ENCODE measurements around the gene PGBD5. TPM values are rescaled to one million over a fixed set of nuclear protein-coding genes. Genes with fewer than 3 reads are reported as not detected.

The PGBD5 gene
- total and polyA plus RNA-seq, 2 experiments from 2014 or later, result 0.82 to 2.4 TPM

GRCh38 chr1:230310381-230311163 is 115.6 kb downstream of the PGBD5 start:
- no peaks in the 10 kb centered on the region for H3K9me2 ChIP-seq (replicated peaks; ENCODE audit: insufficient read depth)
- H3K27ac ChIP-seq, result no peak overlapping the region
- no peak overlapping the region for H2AFZ ChIP-seq
- no peak overlapping the region for H3K4me2 ChIP-seq
- no peaks in the 10 kb centered on the region for H3K27me3 ChIP-seq
- no peaks in the 10 kb centered on the region for H4K20me1 ChIP-seq (ENCODE audit: insufficient read depth, poor library complexity, severe bottlenecking)
- 38% methylated on average over 14 of the region's 14 CpGs for WGBS (ENCODE audit: low lambda C conversion rate, missing lambda C conversion rate)
- no peak overlapping the region for H3K4me3 ChIP-seq
- TF ChIP-seq EZH2 (IDR thresholded peaks at IDR 0.05; ENCODE audit: borderline replicate concordance), result no peak
- TF ChIP-seq EZH2phosphoT487 (IDR thresholded peaks at IDR 0.05; ENCODE audit: low read depth, severe bottlenecking, unreplicated experiment), result no peak
- TF ChIP-seq, protein P1, sequence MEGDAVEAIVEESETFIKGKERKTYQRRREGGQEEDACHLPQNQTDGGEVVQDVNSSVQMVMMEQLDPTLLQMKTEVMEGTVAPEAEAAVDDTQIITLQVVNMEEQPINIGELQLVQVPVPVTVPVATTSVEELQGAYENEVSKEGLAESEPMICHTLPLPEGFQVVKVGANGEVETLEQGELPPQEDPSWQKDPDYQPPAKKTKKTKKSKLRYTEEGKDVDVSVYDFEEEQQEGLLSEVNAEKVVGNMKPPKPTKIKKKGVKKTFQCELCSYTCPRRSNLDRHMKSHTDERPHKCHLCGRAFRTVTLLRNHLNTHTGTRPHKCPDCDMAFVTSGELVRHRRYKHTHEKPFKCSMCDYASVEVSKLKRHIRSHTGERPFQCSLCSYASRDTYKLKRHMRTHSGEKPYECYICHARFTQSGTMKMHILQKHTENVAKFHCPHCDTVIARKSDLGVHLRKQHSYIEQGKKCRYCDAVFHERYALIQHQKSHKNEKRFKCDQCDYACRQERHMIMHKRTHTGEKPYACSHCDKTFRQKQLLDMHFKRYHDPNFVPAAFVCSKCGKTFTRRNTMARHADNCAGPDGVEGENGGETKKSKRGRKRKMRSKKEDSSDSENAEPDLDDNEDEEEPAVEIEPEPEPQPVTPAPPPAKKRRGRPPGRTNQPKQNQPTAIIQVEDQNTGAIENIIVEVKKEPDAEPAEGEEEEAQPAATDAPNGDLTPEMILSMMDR (IDR thresholded peaks at IDR 0.05; ENCODE audit: poor library complexity), result peak; percentile 92
- no peaks in the 10 kb centered on the region for H3K79me2 ChIP-seq
- H3K9me3 ChIP-seq (ENCODE audit: low read depth), result no peaks in the 10 kb centered on the region
- peaks cover 5% of the 10 kb centered on the region for H3K4me1 ChIP-seq (ENCODE audit: insufficient read depth)
- peak; percentile 88 for DNase-seq (ENCODE audit: low spot score)
- no peaks in the 10 kb centered on the region for H3K36me3 ChIP-seq (replicated peaks; ENCODE audit: insufficient read depth, low read depth)

DNA sequence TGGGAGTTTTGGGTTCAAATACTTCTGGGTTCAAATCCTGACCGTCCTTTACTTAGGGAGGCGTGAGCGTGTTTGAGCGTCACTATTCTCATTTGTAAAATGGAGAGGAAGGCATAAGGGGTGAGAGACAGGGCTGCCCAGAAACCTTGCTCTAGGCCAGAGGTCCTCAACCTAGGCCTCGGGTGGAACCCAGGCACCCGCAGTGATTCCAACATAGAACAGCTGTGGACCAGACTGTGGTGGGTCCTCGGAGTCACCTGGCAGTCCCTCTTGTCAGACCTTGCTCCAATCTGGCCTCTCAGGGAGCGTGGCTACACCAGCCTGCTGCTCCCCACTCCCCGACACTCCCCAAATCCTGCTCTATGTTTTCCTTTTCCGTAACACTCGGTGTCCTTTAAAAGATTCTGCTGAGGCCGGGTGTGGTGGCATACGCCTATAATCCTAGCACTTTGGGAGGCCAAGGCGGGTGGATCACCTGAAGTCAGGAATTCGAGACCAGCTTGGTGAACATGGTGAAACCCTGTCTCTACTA is 116.4 kb downstream of the PGBD5 start:
- Histone ChIP-seq H4K20me1 (ENCODE audit: insufficient read depth, poor library complexity, severe bottlenecking) (no peaks in the 10 kb centered on the region), H3K4me1 (ENCODE audit: insufficient read depth) (peaks cover 5% of the 10 kb centered on the region), H3K36me3 (replicated peaks; ENCODE audit: insufficient read depth, low read depth) (no peaks in the 10 kb centered on the region), H3K9me3 (ENCODE audit: low read depth) (no peaks in the 10 kb centered on the region), H3K4me3 (no peak overlapping the region), H3K27me3 (no peaks in the 10 kb centered on the region), H2AFZ (no peak overlapping the region), H3K79me2 (no peaks in the 10 kb centered on the region), H3K4me2 (no peak overlapping the region), H3K9me2 (replicated peaks; ENCODE audit: insufficient read depth) (no peaks in the 10 kb centered on the region), H3K27ac (no peak overlapping the region)
- TF ChIP-seq EZH2phosphoT487 (IDR thresholded peaks at IDR 0.05; ENCODE audit: low read depth, severe bottlenecking, unreplicated experiment) (no peak), EZH2 (IDR thresholded peaks at IDR 0.05; ENCODE audit: borderline replicate concordance) (no peak)
- TF ChIP-seq, protein P1 (IDR thresholded peaks at IDR 0.05; ENCODE audit: poor library complexity), result no peak
- 95% methylated on average over 15 of the region's 15 CpGs for WGBS (ENCODE audit: low lambda C conversion rate, missing lambda C conversion rate)
- DNase-seq (ENCODE audit: low spot score), result no peak

- H3K9me2 ChIP-seq (replicated peaks; ENCODE audit: insufficient read depth), result no peaks in the 10 kb centered on the region
- no peak overlapping the region for H3K27ac ChIP-seq
- no peak overlapping the region for H3K4me2 ChIP-seq
- TF ChIP-seq, protein P1 (IDR thresholded peaks at IDR 0.05; ENCODE audit: poor library complexity), result no peak
- TF ChIP-seq EZH2 (IDR thresholded peaks at IDR 0.05; ENCODE audit: borderline replicate concordance), result no peak
- TF ChIP-seq EZH2phosphoT487 (IDR thresholded peaks at IDR 0.05; ENCODE audit: low read depth, severe bottlenecking, unreplicated experiment), result no peak
- 98% methylated on average over 17 of the region's 17 CpGs for WGBS (ENCODE audit: low lambda C conversion rate, missing lambda C conversion rate)
- DNase-seq (ENCODE audit: low spot score), result no peak
- H2AFZ ChIP-seq, result no peak overlapping the region
- peaks cover 5% of the 10 kb centered on the region for H3K4me1 ChIP-seq (ENCODE audit: insufficient read depth)
- no peaks in the 10 kb centered on the region for H3K27me3 ChIP-seq
- no peak overlapping the region for H3K4me3 ChIP-seq
- no peaks in the 10 kb centered on the region for H3K79me2 ChIP-seq
- no peaks in the 10 kb centered on the region for H3K36me3 ChIP-seq (replicated peaks; ENCODE audit: insufficient read depth, low read depth)
- H3K9me3 ChIP-seq (ENCODE audit: low read depth), result no peaks in the 10 kb centered on the region
- no peaks in the 10 kb centered on the region for H4K20me1 ChIP-seq (ENCODE audit: insufficient read depth, poor library complexity, severe bottlenecking)
Measured at GRCh38 chr1:230308821-230309220, 117.3 kb downstream of the PGBD5 start.
